NCI-H1048 (cell line): Measurements from ENCODE around the gene KLHDC4.
"Not testable (repeated sequence)": the region's sequence is repeated elsewhere in the genome, so short reads cannot be mapped to it uniquely, and the experiment has no call there.

Experiments
- DNase-seq: peaks from one replicate; lab custom pipeline; 2025; lab: John Stamatoyannopoulos, UW

KLHDC4 gene

GRCh38 chr16:87788730-87789436, 23.1 kb upstream of the KLHDC4 start:
- DNase-seq: not testable (repeated sequence)

DNA sequence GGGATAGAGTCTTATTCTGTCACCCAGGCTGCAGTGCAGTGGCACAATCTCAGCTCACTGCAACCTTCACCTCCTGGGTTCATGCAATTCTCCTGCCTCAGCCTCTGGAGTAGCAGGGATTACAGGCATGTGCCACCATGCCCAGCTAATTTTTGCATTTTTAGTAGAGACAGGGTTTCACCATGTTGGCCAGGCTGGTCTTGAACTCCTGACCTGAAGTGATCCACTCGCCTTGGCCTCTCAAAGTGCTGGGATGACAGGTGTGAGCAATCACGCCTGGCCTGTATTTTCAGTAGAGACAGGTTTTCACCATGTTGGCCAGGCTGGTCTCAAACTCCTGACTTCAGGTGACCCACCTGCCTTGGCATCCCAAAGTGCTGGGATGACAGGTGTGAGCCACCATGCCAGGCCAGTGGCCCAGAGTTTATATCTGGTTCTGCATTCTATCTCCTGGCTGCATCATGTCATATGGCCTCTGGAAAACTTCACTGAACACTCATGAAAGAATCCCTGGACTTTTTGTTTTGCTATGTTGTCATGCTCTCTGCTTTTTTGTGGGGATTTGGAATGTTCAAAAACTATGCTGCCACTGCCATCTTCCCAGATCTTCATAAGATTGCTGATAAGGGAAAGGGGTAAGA, 21.8 kb upstream of the KLHDC4 start:
- DNase-seq: not testable (repeated sequence)

DNA sequence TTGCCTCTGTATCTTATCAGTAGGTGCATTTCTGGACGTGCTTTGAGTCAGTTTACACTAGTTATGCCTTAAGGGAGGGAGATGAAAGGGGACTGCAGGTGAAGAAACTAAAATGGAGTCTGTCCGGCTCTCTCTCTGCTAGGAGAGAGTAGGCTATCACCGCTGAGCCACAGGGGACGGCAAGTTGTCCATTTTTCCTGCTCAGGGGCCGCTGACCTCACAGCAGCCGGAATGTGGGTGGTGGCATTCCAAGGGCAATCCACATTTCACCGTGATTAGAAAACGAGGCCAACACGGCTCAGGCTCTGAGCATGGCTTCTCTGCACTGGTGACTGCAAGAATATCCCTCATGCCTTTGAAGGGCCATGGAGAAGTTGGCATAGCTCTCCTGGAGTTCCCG, 19.0 kb upstream of the KLHDC4 start:
- DNase-seq: no peak

DNA sequence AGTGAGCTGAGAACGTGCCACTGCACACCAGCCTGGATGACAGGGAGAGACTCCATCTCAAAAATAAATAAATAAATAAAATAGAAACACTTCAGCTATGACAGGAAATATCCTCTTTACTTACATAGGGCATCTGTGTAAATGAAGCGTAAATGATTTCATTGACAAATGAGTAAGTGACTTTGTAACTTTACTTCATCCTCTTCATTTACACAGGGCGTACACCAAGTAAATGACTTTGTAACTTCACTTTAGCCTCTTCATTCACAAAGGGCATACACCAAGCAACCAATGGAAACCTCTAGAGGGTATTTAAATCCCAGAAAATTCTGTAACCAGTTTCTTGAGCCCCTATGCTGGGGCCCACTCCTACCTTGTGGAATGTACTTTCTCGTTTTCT, 16.2 kb upstream of the KLHDC4 start:
- DNase-seq: no peak

DNA sequence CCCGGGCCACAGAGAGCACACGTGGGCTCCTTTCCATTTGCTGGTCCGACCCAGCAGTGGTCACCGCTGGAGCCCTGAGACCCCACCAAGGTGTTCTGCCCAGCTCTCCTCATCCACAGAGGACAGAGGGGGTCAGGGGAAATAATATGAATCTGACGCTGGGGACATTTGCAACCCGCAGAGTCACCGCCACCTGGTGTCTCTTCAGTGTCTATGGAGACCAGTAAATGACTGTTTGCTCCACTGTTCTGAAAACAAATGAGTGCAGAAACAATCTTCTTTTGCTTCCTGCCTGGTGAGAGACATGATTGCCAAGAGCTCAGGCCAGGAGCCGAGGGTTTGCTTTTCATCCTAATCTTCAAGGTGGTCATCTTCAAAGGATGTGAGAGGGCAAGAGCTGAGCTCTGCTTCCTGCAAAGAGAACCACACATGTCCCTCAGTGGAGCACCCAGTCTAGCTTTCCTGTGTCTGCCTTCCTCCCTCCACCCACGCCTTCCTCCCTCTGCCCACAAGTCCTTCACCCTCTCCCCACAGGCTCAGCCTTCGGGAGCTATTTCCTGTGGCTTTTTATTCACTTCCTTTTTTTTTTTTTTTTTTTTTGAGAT, 14.7 kb upstream of the KLHDC4 start:
- DNase-seq: no peak

- peak; percentile 48 for DNase-seq
These were observed 13.2 kb upstream of the KLHDC4 start for GRCh38 chr16:87778830-87779579.

DNA sequence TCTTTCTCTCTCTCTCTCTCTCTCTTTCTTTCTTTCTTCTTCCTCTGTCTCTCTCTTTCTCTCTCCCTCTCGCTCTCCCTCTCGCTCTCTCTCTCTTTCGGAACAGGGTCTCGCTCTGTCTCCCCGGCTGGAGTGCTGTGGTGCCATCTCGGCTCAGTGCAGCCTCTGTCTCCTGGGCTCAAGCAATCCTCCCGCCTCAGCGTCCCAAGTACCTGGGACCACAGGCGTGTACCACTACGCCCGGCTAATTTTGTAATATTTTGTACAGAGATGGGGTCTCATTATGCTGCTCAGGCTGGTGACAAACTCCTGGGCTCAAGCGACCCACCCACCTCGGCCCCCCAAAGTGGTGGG, 12.7 kb upstream of the KLHDC4 start:
- DNase-seq: no peak

DNA sequence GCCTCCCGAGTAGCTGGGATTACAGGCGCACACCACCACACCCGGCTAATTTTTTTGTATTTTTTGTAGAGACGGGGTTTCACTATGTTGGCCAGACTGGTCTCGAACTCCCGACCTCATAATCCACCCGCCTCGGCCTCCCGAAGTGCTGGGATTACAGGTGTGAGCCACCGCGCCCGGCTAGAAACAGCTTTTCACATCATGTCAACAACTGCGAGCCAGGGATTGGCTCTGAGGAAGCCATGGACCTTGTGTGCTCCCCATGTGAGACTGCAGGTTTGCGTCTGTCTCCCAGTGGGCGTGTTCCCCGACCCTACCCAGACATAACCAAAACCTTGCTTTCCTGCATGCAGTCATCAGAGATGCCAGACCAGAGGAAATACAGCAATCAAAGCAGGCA, 8.1 kb upstream of the KLHDC4 start:
- DNase-seq: not testable (repeated sequence)

- DNase-seq: not testable (repeated sequence)
These were observed 1.7 kb upstream of the KLHDC4 start for GRCh38 chr16:87767456-87767855.

DNA sequence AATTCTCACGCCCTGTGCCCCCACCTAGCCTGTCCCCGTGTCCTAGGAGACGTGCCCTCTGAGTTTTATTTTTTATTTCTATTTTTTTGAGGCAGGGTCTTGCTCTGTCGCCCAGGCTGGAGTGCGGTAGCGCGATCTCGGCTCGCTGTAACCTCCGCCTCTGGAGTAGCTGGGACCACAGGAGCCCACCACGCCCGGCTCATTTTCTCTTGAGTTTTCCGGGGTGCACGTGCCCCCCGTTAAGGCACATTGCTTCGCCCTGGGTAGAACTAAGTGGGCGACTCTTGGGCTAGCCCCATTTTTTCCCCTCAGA, 655 bp upstream of the KLHDC4 start:
- no peak for DNase-seq

DNA sequence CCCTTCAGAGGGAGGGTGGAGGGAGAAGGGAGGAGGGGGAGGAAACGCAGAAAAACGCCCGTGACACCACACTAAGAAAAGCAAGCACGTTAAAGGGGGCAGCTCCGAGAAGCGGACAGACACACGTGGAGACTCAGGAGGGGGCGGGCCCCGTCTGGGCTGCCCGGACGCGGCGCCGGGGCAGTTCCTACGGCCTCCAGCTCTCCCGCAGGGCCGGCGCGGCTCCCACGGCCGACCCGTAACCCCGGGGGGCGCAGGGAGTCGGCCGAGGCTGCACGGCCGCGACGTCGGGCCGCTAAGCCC, 362 bp downstream of the KLHDC4 start:
- no peak for DNase-seq

- DNase-seq: no peak
These were observed 950 bp downstream of the KLHDC4 start for GRCh38 chr16:87764600-87765472.

- DNase-seq: no peak
These were observed 3.2 kb downstream of the KLHDC4 start for GRCh38 chr16:87762620-87763019.

- no peak for DNase-seq
These were observed 3.7 kb downstream of the KLHDC4 start for GRCh38 chr16:87762071-87762571.

DNA sequence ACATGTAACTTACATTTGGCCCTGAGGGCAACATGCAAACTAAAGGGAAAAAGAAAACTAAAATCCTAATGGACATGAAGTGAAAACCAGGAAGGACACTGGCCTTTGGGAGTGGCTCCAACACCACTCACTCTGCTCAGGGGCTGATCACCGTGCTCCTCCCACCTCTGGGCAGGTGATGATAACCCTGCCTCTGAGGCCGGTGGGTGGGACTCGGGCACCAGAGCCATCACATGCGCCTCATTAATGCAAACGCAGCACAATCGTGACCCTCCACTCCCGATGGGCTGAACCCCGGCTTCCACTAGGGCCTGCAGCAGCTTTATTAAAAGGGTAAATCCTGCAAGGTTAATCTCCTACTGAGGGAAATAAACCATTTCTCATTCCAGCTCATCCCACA, 4.7 kb downstream of the KLHDC4 start:
- DNase-seq: no peak

- DNase-seq: no peak
These were observed 7.9 kb downstream of the KLHDC4 start for GRCh38 chr16:87757841-87758426.

DNA sequence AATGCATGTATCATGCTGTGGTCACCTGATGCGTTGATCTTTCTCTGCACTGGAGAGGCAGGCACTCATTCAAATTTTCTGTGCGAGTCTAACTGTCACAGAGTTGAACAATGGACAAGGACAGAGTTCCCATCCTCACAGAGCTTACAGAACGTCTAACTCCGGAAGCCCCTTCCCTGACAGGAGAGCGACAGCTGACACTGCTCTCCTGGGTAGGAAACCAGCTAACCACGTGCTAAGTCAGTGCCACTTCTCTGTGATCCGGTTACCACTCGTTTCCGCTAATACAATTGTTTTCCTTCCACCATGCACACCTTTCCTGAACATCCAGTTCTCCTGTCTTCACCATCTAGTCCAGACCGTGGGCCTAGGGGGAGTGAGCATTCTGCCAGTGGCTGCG, 11.3 kb downstream of the KLHDC4 start:
- no peak for DNase-seq

GRCh38 chr16:87747626-87748414, 18.0 kb downstream of the KLHDC4 start:
- DNase-seq: no peak

DNA sequence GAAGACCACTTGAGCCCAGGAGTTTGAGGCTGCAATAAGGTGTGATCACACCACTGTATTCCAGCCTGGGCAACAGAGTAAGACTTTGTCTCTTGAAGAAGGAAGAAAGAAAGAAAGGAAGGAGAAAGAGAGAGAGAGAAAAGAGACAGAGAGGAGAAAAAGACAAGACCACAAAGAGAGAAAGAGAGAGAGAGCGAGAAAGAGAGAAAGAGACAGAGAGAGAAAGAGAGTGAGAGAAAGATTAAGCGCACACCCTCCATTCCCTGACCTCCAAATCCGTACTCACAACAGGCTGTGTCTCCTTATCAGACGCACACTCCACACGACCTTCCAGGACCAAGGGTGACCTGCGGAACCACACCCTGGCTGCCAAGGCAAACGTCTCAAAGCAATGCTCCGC, 19.6 kb downstream of the KLHDC4 start:
- no peak for DNase-seq

GRCh38 chr16:87744750-87745514, 20.9 kb downstream of the KLHDC4 start:
- DNase-seq: no peak
